ENCODE data around the gene C20orf204. TPM values are rescaled to one million over a fixed set of nuclear protein-coding genes. Genes with fewer than 3 reads are reported as not detected.

C20orf204 gene
- total and polyA plus RNA-seq, 10 of the 15 experiments (the other 5 are each of a cell fraction or from before 2014, with no cell fraction given), result 0.24 to 56.0 (median 12.4) TPM

DNA sequence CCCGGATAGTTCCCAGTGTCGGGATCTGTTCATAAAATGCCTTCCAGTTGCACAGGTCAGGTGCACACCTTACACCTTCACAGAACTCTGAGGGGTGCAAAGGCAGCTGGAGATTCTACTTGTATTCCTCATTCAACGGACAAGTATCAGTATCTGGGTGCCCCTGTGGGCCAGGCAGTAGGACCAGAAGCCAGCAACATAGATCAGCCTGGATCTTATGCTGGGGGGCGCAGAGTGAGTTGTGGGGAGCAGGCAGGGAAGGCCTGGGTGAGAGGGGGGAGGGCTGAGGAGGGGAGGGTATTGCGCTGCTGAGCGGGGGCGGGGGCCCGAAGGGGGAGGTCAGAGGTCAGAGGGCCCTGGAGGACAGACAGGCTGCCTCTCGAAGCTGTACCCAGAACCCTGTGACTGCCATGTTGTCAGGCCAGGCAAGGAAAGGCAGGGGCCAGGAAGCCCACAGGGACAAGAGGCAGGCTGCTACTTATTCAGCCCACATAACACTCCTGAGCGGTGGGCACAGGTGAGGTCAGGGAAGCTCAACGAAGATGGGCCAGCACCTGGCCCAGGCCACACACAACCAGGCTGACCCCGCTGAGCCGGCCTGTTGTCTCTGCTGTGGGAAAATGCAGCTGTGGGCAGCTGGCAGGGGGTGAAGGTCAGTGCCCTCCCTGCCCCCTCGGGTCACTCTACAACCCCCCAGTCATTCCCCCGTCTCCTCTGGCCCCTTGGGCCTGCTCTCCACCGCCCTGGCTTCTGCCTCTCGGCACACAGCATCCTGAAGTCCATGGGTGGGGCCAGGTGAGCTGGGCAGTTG lies 45.0 kb downstream of the C20orf204 start:
- in situ Hi-C loops (cut with MboI), result no loop called here
- ChIA-PET RAD21 (ENCODE audit: unreplicated experiment) (interaction anchor here (2.3 to 6.7 kb wide), 2 partner anchors 34 to 39 kb away, joined by 6 to 67 read pairs; no protein-coding TSS in a partner anchor), CTCF (interaction anchor here (1.5 to 1.6 kb wide), 2 partner anchors 39 to 205 kb away, joined by 6 to 11 read pairs; no protein-coding TSS in a partner anchor), POLR2A (interaction anchor here (1.6 to 3.5 kb wide), 2 partner anchors 43 to 101 kb away, joined by 4 to 14 read pairs; partner anchors contain the start of genes PRPF6 and SAMD10), SMC1A (ENCODE audit: uncharacterized antibody, unreplicated experiment) (interaction anchor here (0.6 to 2.3 kb wide), 3 partner anchors 20 to 39 kb away, joined by 3 to 11 read pairs (median 5); no protein-coding TSS in a partner anchor)
- ATAC-seq (no peak), FAIRE-seq (no peak), DNase-seq (ENCODE audit: low read depth, low spot score) (no peak)
- Histone ChIP-seq H2AFZ (ENCODE audit: control insufficient read depth, low read depth, low read length) (no peak overlapping the region), H3K9ac (ENCODE audit: control insufficient read depth, insufficient read depth, low read length) (no peak overlapping the region), H3K9me3 (replicated peaks; ENCODE audit: control insufficient read depth, insufficient read depth, low read length) (no peaks in the 10 kb centered on the region), H4K20me1 (ENCODE audit: control insufficient read depth, insufficient read depth) (no peaks in the 10 kb centered on the region), H3K4me1 (ENCODE audit: control insufficient read depth, insufficient read depth, low read length) (peaks cover 25% of the 10 kb centered on the region), H3K36me3 (ENCODE audit: control insufficient read depth in 2 of 2, insufficient read depth in 2 of 2, low read length in 1 of 2) (no peaks in the 10 kb centered on the region), H3K79me2 (ENCODE audit: control insufficient read depth, insufficient read depth, low read length) (peaks cover 28% of the 10 kb centered on the region), H3K27me3 (replicated peaks in 1 of 2; ENCODE audit: control insufficient read depth in 2 of 2, insufficient read depth in 2 of 2, low read length in 1 of 2) (peaks cover 2 to 7% of the 10 kb centered on the region in 2 experiments; a peak in 2 of 4 replicates), H3K27ac (ENCODE audit: control insufficient read depth, insufficient read depth) (no peak overlapping the region), H3K4me3 (no peak overlapping the region), H3K4me2 (ENCODE audit: control insufficient read depth, insufficient read depth) (peak overlapping the region; percentile 52; the same call in 1 of the 2 replicates)
- TF ChIP-seq NR2F1 (conservative IDR thresholded peaks at IDR 0.05), result peak; percentile 32; the same call in 1 of the 2 replicates
- TF ChIP-seq, protein P1, sequence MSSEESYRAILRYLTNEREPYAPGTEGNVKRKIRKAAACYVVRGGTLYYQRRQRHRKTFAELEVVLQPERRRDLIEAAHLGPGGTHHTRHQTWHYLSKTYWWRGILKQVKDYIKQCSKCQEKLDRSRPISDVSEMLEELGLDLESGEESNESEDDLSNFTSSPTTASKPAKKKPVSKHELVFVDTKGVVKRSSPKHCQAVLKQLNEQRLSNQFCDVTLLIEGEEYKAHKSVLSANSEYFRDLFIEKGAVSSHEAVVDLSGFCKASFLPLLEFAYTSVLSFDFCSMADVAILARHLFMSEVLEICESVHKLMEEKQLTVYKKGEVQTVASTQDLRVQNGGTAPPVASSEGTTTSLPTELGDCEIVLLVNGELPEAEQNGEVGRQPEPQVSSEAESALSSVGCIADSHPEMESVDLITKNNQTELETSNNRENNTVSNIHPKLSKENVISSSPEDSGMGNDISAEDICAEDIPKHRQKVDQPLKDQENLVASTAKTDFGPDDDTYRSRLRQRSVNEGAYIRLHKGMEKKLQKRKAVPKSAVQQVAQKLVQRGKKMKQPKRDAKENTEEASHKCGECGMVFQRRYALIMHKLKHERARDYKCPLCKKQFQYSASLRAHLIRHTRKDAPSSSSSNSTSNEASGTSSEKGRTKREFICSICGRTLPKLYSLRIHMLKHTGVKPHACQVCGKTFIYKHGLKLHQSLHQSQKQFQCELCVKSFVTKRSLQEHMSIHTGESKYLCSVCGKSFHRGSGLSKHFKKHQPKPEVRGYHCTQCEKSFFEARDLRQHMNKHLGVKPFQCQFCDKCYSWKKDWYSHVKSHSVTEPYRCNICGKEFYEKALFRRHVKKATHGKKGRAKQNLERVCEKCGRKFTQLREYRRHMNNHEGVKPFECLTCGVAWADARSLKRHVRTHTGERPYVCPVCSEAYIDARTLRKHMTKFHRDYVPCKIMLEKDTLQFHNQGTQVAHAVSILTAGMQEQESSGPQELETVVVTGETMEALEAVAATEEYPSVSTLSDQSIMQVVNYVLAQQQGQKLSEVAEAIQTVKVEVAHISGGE (CRISPR knock-in tag; IDR thresholded peaks at IDR 0.05), result no peak
- intact Hi-C loops (cut with micrococcal nuclease; ENCODE audit: unreplicated experiment), result no loop called here
- WGBS (ENCODE audit: insufficient coverage, insufficient replicate concordance, low lambda C conversion rate, missing lambda C conversion rate), result 98% methylated on average over 13 of the region's 17 CpGs
- BruUV-seq (replicated peaks), result no TSS peak

All from GM12878 (cell line).